SHP77 treated with DMSO at 0.1 percent for 48 hours (cell line): ENCODE data around the gene ISOC2.

Experiments
- DNase-seq: peaks from one replicate; lab custom pipeline; 2025; lab: John Stamatoyannopoulos, UW

Gene ISOC2

DNA sequence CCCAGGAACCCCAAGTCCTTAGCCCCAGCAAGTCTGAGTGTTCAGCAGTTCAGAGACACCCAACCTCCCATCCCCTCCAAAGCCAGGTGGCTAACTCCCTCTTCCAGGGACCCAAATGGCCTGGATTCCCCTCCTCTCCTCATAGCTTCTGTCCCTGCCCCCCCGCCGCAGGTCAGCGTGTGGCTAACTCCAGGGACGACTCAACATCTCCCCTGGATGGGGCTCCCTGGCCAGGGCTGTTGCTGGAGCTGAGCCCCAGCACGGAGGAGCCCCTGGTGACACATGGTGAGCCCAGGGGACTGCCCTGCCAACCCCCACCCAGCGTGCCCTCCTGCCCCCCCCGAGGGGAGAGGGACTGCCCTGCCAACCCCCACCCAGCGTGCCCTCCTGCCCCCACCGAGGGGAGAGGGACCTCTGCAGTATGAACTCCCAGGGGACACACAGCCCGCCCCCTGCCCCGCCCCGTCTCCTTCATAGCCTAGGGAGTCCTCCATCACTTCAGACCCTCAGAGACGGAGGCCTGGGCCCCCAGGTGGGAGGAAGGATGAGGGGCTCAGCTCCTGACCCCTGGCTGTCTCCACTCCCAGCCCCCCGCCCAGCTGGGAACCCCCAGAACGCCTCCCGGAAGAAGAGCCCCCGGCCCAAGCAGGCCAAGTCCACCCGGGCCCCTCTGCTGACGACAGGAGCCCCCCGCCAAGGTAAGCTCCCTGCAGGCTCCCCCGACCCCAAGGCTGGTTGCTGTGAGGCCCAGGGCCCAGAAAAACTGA is 28.5 kb upstream of the ISOC2 start:
- no peak for DNase-seq

GRCh38 chr19:55488986-55489710 is 27.7 kb upstream of the ISOC2 start:
- DNase-seq: no peak

- DNase-seq: no peak
Measured at GRCh38 chr19:55487924-55488687, 26.7 kb upstream of the ISOC2 start, which contains the start of gene SSC5D. Gene SSC5D, plus strand, starts transcription at chr19:55488436. Its CDS starts 154 bp downstream, at chr19:55488590.

DNA sequence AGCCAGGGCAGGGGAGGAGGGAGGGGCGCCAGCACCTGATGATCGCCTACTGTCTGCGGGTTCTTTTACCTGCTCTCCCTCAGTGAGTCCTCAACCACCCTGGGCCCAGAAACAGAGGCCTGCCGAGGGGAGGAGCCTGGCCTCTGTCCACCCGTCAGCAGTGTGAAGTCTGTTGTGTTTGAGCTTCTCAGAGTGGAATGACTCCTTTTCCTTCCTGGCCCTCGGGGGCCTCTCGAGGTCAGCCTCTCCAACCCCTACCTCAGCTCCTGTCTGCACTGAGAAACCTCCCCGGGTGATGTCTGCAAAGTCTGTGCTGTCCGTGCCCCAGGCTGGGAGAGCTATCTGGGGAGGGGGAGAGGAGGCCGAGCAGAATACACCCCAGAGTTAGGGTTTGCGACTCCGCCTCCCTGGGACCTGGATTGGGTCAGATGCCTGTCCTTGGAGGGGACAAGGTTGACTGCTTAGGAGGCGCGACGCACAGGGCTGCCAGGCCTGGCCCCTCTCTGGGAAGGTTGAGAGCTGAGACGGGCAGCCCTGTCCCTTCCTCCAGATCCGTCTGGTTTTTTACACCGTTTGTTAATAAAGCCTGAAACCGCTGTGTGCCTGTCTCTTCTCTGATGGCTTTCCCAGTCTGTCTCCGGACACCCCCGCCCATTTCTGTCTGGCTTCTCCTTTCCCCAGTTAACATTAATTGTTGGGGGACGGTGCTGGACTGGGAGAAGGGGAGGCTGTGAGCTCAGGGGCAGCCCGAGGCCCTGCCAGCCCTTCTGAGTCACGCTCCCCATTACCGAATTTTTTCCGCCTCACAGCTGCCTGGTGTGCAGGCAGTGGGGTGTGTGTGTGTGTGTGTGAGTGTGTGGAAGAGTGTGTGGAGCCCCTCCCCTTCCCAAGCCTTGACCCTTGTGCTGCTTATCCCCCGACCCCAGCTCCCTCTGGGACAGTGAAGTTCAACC is 25.8 kb upstream of the ISOC2 start:
- DNase-seq: no peak

- DNase-seq: no peak
Measured at GRCh38 chr19:55486043-55486970, 24.9 kb upstream of the ISOC2 start.

DNA sequence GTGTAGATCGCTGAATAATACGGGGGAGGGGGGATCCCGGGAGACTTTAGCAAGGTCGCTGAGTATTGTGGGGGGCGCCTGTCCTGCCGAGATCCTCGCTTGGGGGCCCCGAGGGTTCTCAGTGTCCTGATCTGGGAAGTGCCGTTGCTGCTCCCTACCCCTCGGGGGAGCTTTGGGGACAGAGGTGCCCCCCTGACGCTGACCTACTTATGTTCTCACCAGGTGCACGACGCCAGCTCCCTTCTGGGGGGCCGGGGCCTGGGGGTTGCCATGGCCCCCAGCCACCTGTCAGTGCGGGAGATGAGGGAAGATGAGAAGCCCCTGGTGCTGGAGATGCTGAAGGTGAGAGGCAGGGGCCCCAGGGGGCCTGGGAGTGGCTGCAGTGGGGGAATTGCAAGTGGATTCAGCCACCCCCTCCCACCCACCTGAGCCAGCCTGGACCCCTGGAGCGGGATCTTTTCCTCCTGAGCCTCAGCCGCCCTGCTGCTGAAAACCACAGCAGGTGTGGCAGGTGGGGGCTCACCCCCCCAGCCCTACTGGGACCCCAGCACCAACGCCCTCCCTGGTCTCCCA is 24.1 kb upstream of the ISOC2 start:
- DNase-seq: no peak

DNA sequence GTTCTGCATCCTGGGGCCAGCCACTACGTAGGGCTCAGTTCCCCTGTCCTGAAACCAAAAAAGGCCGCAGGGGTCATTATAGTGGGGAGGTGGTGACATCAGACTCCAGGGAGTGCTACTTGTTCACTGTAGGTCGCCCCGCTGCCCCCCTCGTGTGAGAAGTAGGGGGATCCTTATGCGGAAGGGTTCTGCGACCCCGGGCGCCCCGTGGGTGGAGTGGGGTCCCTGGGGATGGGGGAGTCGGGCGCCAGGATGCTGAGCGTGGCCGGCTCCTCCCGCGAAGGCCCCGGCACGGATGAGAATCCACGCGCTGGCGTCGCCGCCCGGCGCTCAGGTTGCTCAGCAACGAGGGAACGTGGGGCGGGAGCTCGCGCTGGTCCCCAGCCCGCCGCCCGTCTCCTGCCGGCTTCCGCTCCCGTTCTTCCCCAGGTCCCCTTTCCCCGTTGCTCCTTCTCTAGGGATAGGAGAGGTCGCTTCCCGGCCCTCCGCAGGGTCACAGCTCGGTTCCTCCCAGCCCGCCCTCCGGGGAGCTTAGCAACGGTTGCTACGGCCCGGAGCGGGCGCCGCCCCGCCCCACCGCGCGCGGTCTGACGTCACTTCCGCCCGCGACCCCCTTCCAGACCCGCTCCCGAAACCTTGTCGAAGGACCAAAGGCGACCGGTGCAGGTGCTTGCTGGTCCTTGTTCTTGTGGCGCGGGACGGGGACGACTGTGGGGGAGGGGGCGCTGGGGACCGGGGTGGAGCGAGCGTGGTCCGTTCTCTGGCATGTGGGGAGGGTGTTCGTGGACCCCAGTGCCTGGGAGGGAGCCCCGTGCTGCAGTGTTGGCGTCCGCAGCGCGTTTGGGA is 23.4 kb upstream of the ISOC2 start, which contains the start of gene NAT14:
TSS of gene NAT14 (plus strand) at position 596 of the 846 bp plus-strand sequence. CDS start 521 bp downstream, outside the sequence.
- no peak for DNase-seq

DNA sequence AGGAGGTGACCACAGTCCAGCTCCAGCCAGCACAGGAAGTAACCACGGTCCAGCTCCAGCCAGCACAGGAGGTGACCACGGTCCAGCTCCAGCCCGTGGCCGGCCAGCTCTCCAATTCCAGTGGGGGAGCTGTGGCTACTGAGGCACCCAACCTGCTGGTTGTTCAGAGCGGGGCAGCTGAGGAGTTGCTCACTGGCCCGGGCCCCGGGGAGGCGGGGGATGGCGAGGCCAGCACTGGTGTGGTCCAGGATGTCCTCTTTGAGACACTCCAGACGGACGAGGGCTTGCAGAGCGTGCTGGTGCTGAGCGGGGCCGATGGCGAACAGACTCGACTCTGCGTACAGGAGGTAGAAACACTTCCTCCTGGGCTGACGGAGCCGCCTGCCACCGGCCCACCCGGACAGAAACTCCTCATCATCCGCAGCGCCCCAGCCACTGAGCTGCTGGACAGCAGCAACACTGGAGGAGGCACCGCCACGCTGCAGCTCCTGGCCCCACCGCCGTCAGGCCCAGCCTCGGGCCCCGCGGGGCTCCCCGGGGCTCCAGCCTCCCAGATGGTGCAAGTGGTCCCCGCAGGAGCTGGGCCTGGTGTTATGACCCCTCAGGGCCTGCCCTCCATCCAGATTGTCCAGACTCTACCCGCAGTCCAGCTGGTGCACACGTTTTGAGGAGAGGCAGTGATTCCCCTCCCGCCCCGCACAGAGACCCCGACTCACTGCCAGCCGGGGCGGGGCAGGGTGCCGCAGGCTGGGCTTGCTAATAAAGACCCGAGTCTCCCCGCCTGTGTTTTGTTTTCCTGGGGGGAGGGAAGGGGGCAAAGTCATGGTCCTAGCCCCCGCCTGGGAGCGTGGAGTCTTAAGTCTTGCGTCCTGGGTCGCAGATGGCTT is 22.5 kb upstream of the ISOC2 start:
- DNase-seq: no peak

DNA sequence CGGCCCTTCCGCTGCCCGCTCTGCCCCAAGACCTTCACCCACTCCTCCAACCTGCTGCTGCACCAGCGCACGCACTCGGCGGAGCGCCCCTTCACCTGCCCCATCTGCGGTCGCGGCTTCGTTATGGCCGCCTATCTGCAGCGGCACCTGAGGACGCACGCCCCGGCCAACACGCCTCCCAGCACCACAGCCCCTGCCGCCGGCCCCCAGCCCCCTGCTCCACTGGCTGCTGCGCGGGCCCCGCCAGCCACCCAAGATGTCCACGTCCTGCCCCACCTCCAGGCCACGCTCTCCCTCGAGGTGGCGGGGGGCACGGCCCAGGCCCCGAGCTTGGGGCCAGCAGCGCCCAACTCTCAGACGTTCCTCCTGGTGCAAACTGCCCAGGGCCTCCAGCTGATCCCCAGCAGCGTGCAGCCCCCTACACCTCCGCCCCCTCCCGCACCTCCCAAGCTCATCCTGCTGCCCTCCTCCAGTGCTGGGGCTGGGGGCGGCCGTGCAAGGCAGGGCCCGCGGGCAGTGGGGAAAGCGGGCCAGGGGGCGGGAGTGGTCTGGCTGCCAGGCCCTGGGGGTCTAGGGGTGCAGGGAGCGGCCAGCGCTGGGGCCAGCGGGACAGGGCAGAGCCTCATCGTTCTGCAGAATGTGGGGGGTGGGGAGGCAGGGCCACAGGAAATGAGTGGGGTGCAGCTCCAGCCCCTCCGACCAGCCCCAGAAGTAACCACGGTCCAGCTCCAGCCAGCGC is 21.7 kb upstream of the ISOC2 start:
- DNase-seq: no peak

DNA sequence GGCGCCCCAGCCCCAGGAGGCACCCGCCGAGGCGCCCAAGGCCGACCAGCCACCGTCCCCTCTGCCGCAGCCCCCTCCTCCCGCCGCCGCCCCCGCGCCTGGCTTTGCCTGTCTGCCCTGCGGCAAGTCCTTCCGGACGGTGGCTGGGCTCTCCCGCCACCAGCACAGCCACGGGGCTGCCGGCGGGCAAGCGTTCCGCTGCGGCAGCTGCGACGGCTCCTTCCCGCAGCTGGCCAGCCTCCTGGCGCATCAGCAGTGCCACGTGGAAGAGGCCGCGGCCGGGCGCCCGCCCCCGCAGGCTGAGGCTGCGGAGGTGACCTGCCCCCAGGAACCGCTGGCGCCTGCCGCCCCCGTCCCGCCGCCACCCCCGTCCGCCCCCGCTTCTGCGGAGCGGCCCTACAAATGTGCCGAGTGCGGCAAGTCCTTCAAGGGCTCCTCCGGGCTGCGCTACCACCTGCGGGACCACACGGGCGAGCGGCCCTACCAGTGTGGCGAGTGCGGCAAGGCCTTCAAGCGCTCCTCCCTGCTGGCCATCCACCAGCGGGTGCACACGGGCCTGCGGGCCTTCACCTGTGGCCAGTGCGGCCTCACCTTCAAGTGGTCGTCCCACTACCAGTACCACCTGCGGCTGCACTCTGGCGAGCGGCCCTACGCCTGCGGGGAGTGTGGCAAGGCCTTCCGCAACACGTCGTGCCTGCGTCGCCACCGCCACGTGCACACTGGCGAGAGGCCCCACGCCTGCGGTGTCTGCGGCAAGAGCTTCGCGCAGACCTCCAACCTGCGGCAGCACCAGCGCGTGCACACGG is 20.9 kb upstream of the ISOC2 start:
- no peak for DNase-seq

DNA sequence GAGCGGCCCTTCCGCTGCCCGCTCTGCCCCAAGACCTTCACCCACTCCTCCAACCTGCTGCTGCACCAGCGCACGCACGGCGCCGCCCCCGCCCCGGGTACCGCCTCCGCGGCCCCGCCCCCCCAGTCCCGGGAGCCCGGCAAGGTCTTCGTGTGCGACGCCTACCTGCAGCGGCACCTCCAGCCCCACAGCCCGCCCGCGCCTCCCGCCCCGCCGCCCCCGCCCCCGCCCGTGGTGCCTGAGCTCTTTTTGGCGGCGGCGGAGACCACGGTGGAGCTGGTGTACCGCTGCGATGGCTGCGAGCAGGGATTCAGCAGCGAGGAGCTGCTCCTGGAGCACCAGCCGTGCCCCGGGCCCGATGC is 20.3 kb upstream of the ISOC2 start:
- no peak for DNase-seq

GRCh38 chr19:55481148-55481793 is 19.8 kb upstream of the ISOC2 start:
- no peak for DNase-seq

DNA sequence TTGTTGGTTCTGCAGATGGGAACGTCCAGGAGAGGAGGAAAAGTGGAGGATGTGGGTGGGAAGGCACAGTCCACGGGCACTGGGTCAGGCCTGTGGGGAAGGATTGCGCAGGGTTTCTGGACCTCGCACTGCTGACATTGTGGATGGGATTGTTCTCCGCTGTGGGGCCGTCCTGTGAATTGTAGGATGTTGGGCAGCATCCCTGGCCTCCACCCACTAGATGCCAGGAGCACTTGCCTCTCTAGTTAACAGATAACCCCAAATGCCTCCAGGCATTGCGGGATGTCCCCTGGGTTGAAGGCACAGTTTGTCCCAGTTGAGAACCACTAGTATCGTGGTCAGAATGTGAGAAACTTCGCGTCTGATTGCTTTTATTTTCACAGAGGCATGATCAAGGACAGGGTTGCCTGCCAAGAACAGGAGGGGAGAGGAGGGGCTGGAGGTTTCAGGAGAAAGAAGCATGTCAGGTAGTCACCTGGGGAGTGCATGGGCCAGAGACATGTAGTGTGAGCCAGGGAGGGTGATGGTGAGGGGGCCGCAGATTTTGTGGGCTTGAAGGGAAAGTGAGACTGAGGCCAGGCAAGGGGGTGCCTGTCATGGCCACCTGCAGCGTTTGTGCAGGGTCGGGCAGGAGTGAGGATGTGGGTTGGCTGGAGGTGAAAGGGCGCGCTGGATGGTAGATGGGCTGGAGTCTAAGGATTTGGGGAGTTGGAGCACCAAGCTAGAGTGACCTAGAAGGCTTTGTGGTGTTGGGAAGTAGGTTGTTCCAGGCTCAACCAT is 18.2 kb upstream of the ISOC2 start:
- DNase-seq: no peak

GRCh38 chr19:55479045-55479444 is 17.6 kb upstream of the ISOC2 start:
- no peak for DNase-seq

GRCh38 chr19:55478364-55478763 is 16.9 kb upstream of the ISOC2 start:
- no peak for DNase-seq
